ENCODE measurements around the gene ZNF366.

ZNF366 gene

GRCh38 chr5:72506158-72506549 is 1.1 kb downstream of the ZNF366 start:
- Histone ChIP-seq H3K4me3 (ENCODE audit: low read depth, low read length) (no peak overlapping the region), H3K27me3 (ENCODE audit: insufficient read depth, low read length) (no peaks in the 10 kb centered on the region), H3K79me2 (ENCODE audit: control insufficient read depth, insufficient read depth, low read length, unreplicated experiment) (no peaks in the 10 kb centered on the region), H3K36me3 (ENCODE audit: insufficient read depth, low read length) (no peaks in the 10 kb centered on the region), H2AFZ (ENCODE audit: low read length, unreplicated experiment) (no peak overlapping the region), H3K27ac (ENCODE audit: low read depth, low read length) (no peak overlapping the region), H3K4me1 (ENCODE audit: control insufficient read depth, insufficient read depth, low read length, unreplicated experiment) (peaks cover 48% of the 10 kb centered on the region)

GRCh38 chr5:72505539-72506157 is 1.6 kb downstream of the ZNF366 start:
- Histone ChIP-seq H3K27me3 (ENCODE audit: insufficient read depth, low read length) (no peaks in the 10 kb centered on the region), H3K4me3 (ENCODE audit: low read depth, low read length) (peak overlapping the region; percentile 62), H2AFZ (ENCODE audit: low read length, unreplicated experiment) (peak overlapping the region; percentile 71), H3K4me1 (ENCODE audit: control insufficient read depth, insufficient read depth, low read length, unreplicated experiment) (peaks cover 43% of the 10 kb centered on the region), H3K79me2 (ENCODE audit: control insufficient read depth, insufficient read depth, low read length, unreplicated experiment) (no peaks in the 10 kb centered on the region), H3K27ac (ENCODE audit: low read depth, low read length) (peak overlapping the region; percentile 66), H3K36me3 (ENCODE audit: insufficient read depth, low read length) (no peaks in the 10 kb centered on the region)

- Histone ChIP-seq H2AFZ (ENCODE audit: low read length, unreplicated experiment) (peak overlapping the region; percentile 71), H3K36me3 (ENCODE audit: insufficient read depth, low read length) (no peaks in the 10 kb centered on the region), H3K27ac (ENCODE audit: low read depth, low read length) (peak overlapping the region; percentile 66), H3K79me2 (ENCODE audit: control insufficient read depth, insufficient read depth, low read length, unreplicated experiment) (no peaks in the 10 kb centered on the region), H3K27me3 (ENCODE audit: insufficient read depth, low read length) (no peaks in the 10 kb centered on the region), H3K4me1 (ENCODE audit: control insufficient read depth, insufficient read depth, low read length, unreplicated experiment) (peaks cover 37% of the 10 kb centered on the region), H3K4me3 (ENCODE audit: low read depth, low read length) (peak overlapping the region; percentile 62)
Measured at GRCh38 chr5:72505016-72505415, 2.2 kb downstream of the ZNF366 start.

GRCh38 chr5:72503888-72504491 is 3.2 kb downstream of the ZNF366 start:
- peak overlapping the region; percentile 71 for H2AFZ ChIP-seq (ENCODE audit: low read length, unreplicated experiment)
- H3K27me3 ChIP-seq (ENCODE audit: insufficient read depth, low read length) = no peaks in the 10 kb centered on the region
- H3K79me2 ChIP-seq (ENCODE audit: control insufficient read depth, insufficient read depth, low read length, unreplicated experiment) = no peaks in the 10 kb centered on the region
- peak overlapping the region; percentile 66 for H3K27ac ChIP-seq (ENCODE audit: low read depth, low read length)
- peaks cover 32% of the 10 kb centered on the region for H3K4me1 ChIP-seq (ENCODE audit: control insufficient read depth, insufficient read depth, low read length, unreplicated experiment)
- H3K36me3 ChIP-seq (ENCODE audit: insufficient read depth, low read length) = no peaks in the 10 kb centered on the region
- peak overlapping the region; percentile 6; the same call in 1 of the 2 replicates for H3K4me3 ChIP-seq (ENCODE audit: low read depth, low read length)

- H3K27me3 ChIP-seq (ENCODE audit: insufficient read depth, low read length) = no peaks in the 10 kb centered on the region
- no peak overlapping the region for H2AFZ ChIP-seq (ENCODE audit: low read length, unreplicated experiment)
- no peaks in the 10 kb centered on the region for H3K79me2 ChIP-seq (ENCODE audit: control insufficient read depth, insufficient read depth, low read length, unreplicated experiment)
- H3K4me1 ChIP-seq (ENCODE audit: control insufficient read depth, insufficient read depth, low read length, unreplicated experiment) = peaks cover 45% of the 10 kb centered on the region
- no peaks in the 10 kb centered on the region for H3K36me3 ChIP-seq (ENCODE audit: insufficient read depth, low read length)
- no peak overlapping the region for H3K27ac ChIP-seq (ENCODE audit: low read depth, low read length)
- H3K4me3 ChIP-seq (ENCODE audit: low read depth, low read length) = no peak overlapping the region
Measured at GRCh38 chr5:72501488-72501887, 5.7 kb downstream of the ZNF366 start.

- Histone ChIP-seq H2AFZ (ENCODE audit: low read length, unreplicated experiment) (no peak overlapping the region), H3K4me3 (ENCODE audit: low read depth, low read length) (no peak overlapping the region), H3K36me3 (ENCODE audit: insufficient read depth, low read length) (no peaks in the 10 kb centered on the region), H3K79me2 (ENCODE audit: control insufficient read depth, insufficient read depth, low read length, unreplicated experiment) (no peaks in the 10 kb centered on the region), H3K4me1 (ENCODE audit: control insufficient read depth, insufficient read depth, low read length, unreplicated experiment) (peaks cover 38% of the 10 kb centered on the region), H3K27me3 (ENCODE audit: insufficient read depth, low read length) (no peaks in the 10 kb centered on the region), H3K27ac (ENCODE audit: low read depth, low read length) (no peak overlapping the region)
Measured at GRCh38 chr5:72499730-72500129, 7.5 kb downstream of the ZNF366 start.

GRCh38 chr5:72499090-72499489 is 8.1 kb downstream of the ZNF366 start:
- Histone ChIP-seq H3K4me3 (ENCODE audit: low read depth, low read length) (no peak overlapping the region), H3K79me2 (ENCODE audit: control insufficient read depth, insufficient read depth, low read length, unreplicated experiment) (no peaks in the 10 kb centered on the region), H3K36me3 (ENCODE audit: insufficient read depth, low read length) (no peaks in the 10 kb centered on the region), H3K27ac (ENCODE audit: low read depth, low read length) (no peak overlapping the region), H3K27me3 (ENCODE audit: insufficient read depth, low read length) (no peaks in the 10 kb centered on the region), H3K4me1 (ENCODE audit: control insufficient read depth, insufficient read depth, low read length, unreplicated experiment) (peaks cover 37% of the 10 kb centered on the region), H2AFZ (ENCODE audit: low read length, unreplicated experiment) (no peak overlapping the region)

GRCh38 chr5:72498284-72498683 is 8.9 kb downstream of the ZNF366 start:
- Histone ChIP-seq H3K4me3 (ENCODE audit: low read depth, low read length) (no peak overlapping the region), H3K27me3 (ENCODE audit: insufficient read depth, low read length) (no peaks in the 10 kb centered on the region), H3K36me3 (ENCODE audit: insufficient read depth, low read length) (no peaks in the 10 kb centered on the region), H3K79me2 (ENCODE audit: control insufficient read depth, insufficient read depth, low read length, unreplicated experiment) (no peaks in the 10 kb centered on the region), H3K27ac (ENCODE audit: low read depth, low read length) (no peak overlapping the region), H3K4me1 (ENCODE audit: control insufficient read depth, insufficient read depth, low read length, unreplicated experiment) (peaks cover 30% of the 10 kb centered on the region), H2AFZ (ENCODE audit: low read length, unreplicated experiment) (no peak overlapping the region)

- Histone ChIP-seq H3K36me3 (ENCODE audit: insufficient read depth, low read length) (no peaks in the 10 kb centered on the region), H3K4me3 (ENCODE audit: low read depth, low read length) (no peak overlapping the region), H2AFZ (ENCODE audit: low read length, unreplicated experiment) (no peak overlapping the region), H3K4me1 (ENCODE audit: control insufficient read depth, insufficient read depth, low read length, unreplicated experiment) (peaks cover 28% of the 10 kb centered on the region), H3K27ac (ENCODE audit: low read depth, low read length) (no peak overlapping the region), H3K27me3 (ENCODE audit: insufficient read depth, low read length) (no peaks in the 10 kb centered on the region), H3K79me2 (ENCODE audit: control insufficient read depth, insufficient read depth, low read length, unreplicated experiment) (no peaks in the 10 kb centered on the region)
Measured at GRCh38 chr5:72497823-72498222, 9.4 kb downstream of the ZNF366 start.

- H3K36me3 ChIP-seq (ENCODE audit: insufficient read depth, low read length) = no peaks in the 10 kb centered on the region
- H3K79me2 ChIP-seq (ENCODE audit: control insufficient read depth, insufficient read depth, low read length, unreplicated experiment) = no peaks in the 10 kb centered on the region
- H3K27me3 ChIP-seq (ENCODE audit: insufficient read depth, low read length) = no peaks in the 10 kb centered on the region
- H3K4me1 ChIP-seq (ENCODE audit: control insufficient read depth, insufficient read depth, low read length, unreplicated experiment) = peaks cover 28% of the 10 kb centered on the region
- H2AFZ ChIP-seq (ENCODE audit: low read length, unreplicated experiment) = no peak overlapping the region
- H3K27ac ChIP-seq (ENCODE audit: low read depth, low read length) = no peak overlapping the region
- no peak overlapping the region for H3K4me3 ChIP-seq (ENCODE audit: low read depth, low read length)
Measured at GRCh38 chr5:72495410-72495809, 11.8 kb downstream of the ZNF366 start.

- no peaks in the 10 kb centered on the region for H3K79me2 ChIP-seq (ENCODE audit: control insufficient read depth, insufficient read depth, low read length, unreplicated experiment)
- H3K27me3 ChIP-seq (ENCODE audit: insufficient read depth, low read length) = no peaks in the 10 kb centered on the region
- H3K27ac ChIP-seq (ENCODE audit: low read depth, low read length) = peak overlapping the region; percentile 0; the same call in 1 of the 2 replicates
- H3K4me1 ChIP-seq (ENCODE audit: control insufficient read depth, insufficient read depth, low read length, unreplicated experiment) = peaks cover 28% of the 10 kb centered on the region
- no peaks in the 10 kb centered on the region for H3K36me3 ChIP-seq (ENCODE audit: insufficient read depth, low read length)
- peak overlapping the region; percentile 57 for H3K4me3 ChIP-seq (ENCODE audit: low read depth, low read length)
- H2AFZ ChIP-seq (ENCODE audit: low read length, unreplicated experiment) = peak overlapping the region; percentile 19
Measured at GRCh38 chr5:72494623-72495124, 12.5 kb downstream of the ZNF366 start.
